ENCODE results near the gene WDR35. TPM values are rescaled to one million over a fixed set of nuclear protein-coding genes. Genes with fewer than 3 reads are reported as not detected.
A peak's percentile ranks its signal among the peaks of the same experiment; 100 is the strongest.

Gene WDR35
- 1 to 10 TPM; 5.6 to 5.9 TPM for total RNA-seq

GRCh38 chr2:19989667-19990415, at the start of gene WDR35:
WDR35 (minus strand) TSS chr2:19990105; CDS start chr2:19990015, 90 bp downstream.
- Mint-ChIP-seq H3K4me3 (peak within 1 kb of the TSS; percentile 84), H3K36me3 (ENCODE audit: low read depth) (peaks cover 12% of the 10 kb centered on the region), H3K27ac (peak within 1 kb of the TSS; percentile 76), H3K27me3 (peaks cover 11% of the 10 kb centered on the region), H3K4me1 (ENCODE audit: low read depth) (peaks cover 28% of the 10 kb centered on the region), H3K9me3 (no peaks in the 10 kb centered on the region)
- TF ChIP-seq CTCF (IDR thresholded peaks at IDR 0.05) = no peak
- intact Hi-C loops (cut with micrococcal nuclease) = no loop called here
- ChIA-PET POLR2A (interaction anchor here (1.2 to 1.8 kb wide), 2 partner anchors 10 to 24 kb away, joined by 4 read pairs; no protein-coding TSS in a partner anchor), CTCF (interaction anchor here (1.6 kb wide), 1 partner anchor 25 kb away, joined by 10 read pairs; no protein-coding TSS in a partner anchor)
- peak; percentile 95 for ATAC-seq
- peak; percentile 92 for DNase-seq

GRCh38 chr2:20037660-20038059, 47.8 kb upstream of the WDR35 start:
- intact Hi-C loops (cut with micrococcal nuclease) = no loop called here
- Mint-ChIP-seq H3K27ac (no peak overlapping the region), H3K4me3 (no peak overlapping the region), H3K9me3 (no peaks in the 10 kb centered on the region), H3K27me3 (no peaks in the 10 kb centered on the region), H3K36me3 (ENCODE audit: low read depth) (peaks cover 46% of the 10 kb centered on the region), H3K4me1 (ENCODE audit: low read depth) (peaks cover 2% of the 10 kb centered on the region)
- DNase-seq (no peak), ATAC-seq (no peak)
- ChIA-PET CTCF (interaction anchor here (5.8 kb wide), 1 partner anchor 23 kb away, joined by 37 read pairs; no protein-coding TSS in a partner anchor), POLR2A (no interaction called here)
- TF ChIP-seq CTCF (IDR thresholded peaks at IDR 0.05) = no peak

GRCh38 chr2:20035955-20036666, 46.2 kb upstream of the WDR35 start:
- Mint-ChIP-seq H3K36me3 (ENCODE audit: low read depth) (peaks cover 58% of the 10 kb centered on the region), H3K27ac (peak overlapping the region; percentile 29), H3K4me3 (no peak overlapping the region), H3K4me1 (ENCODE audit: low read depth) (no peaks in the 10 kb centered on the region), H3K27me3 (no peaks in the 10 kb centered on the region), H3K9me3 (no peaks in the 10 kb centered on the region)
- TF ChIP-seq CTCF (IDR thresholded peaks at IDR 0.05) = no peak
- DNase-seq (no peak), ATAC-seq (no peak)
- intact Hi-C loops (cut with micrococcal nuclease) = no loop called here
- CTCF ChIA-PET = interaction anchor here (0.9 to 5.8 kb wide), 2 partner anchors 11 to 21 kb away, joined by 3 to 37 read pairs; no protein-coding TSS in a partner anchor
- POLR2A ChIA-PET = interaction anchor here (0.5 kb wide), 1 partner anchor 11 kb away, joined by 3 read pairs; no protein-coding TSS in a partner anchor

- ATAC-seq = no peak
- H3K36me3 Mint-ChIP-seq (ENCODE audit: low read depth) = peaks cover 63% of the 10 kb centered on the region
- intact Hi-C loops (cut with micrococcal nuclease) = no loop called here
- peaks cover under 1% of the 10 kb centered on the region for H3K9me3 Mint-ChIP-seq
- ChIA-PET CTCF (interaction anchor here (5.8 kb wide), 1 partner anchor 20 kb away, joined by 37 read pairs; no protein-coding TSS in a partner anchor), POLR2A (no interaction called here)
- no peaks in the 10 kb centered on the region for H3K27me3 Mint-ChIP-seq
- no peak overlapping the region for H3K27ac Mint-ChIP-seq
- no peak for TF ChIP-seq CTCF (IDR thresholded peaks at IDR 0.05)
- no peak for DNase-seq
- H3K4me3 Mint-ChIP-seq = no peak overlapping the region
- no peaks in the 10 kb centered on the region for H3K4me1 Mint-ChIP-seq (ENCODE audit: low read depth)
Observed at GRCh38 chr2:20034821-20035220, 44.9 kb upstream of the WDR35 start.

Measured in activated CD8-positive, alpha-beta T cell treated with anti-CD3 and anti-CD28 coated beads for 36 hours (primary cell).